Activated CD4-positive, CD25-positive, alpha-beta regulatory T cell treated with anti-CD3 and anti-CD28 coated beads, Interleukin-2, amount 50 U/mL, for 16 hours (primary cell): ENCODE results near the gene IRAK2.

Source experiments
- DNase-seq: peaks from one replicate; pipeline ENCODE4 v3.0.0-alpha.2; 2020; ENCODE audit warnings: low read depth, low spot score

Gene IRAK2

GRCh38 chr3:10188804-10189556, 24.3 kb downstream of the IRAK2 start:
- DNase-seq = no peak

- DNase-seq = no peak
These were observed 25.0 kb downstream of the IRAK2 start for GRCh38 chr3:10189557-10190354.

GRCh38 chr3:10192953-10193691, 28.4 kb downstream of the IRAK2 start:
- no peak for DNase-seq

GRCh38 chr3:10193692-10194327, 29.1 kb downstream of the IRAK2 start:
- no peak for DNase-seq

- no peak for DNase-seq
These were observed 29.8 kb downstream of the IRAK2 start for GRCh38 chr3:10194328-10195071.

GRCh38 chr3:10195366-10196089, 30.8 kb downstream of the IRAK2 start:
- no peak for DNase-seq

GRCh38 chr3:10196389-10197052, 31.8 kb downstream of the IRAK2 start:
- DNase-seq = no peak

- DNase-seq = no peak
These were observed 33.5 kb downstream of the IRAK2 start for GRCh38 chr3:10198226-10198625.

- peak; percentile 29 for DNase-seq
These were observed 34.3 kb downstream of the IRAK2 start for GRCh38 chr3:10198761-10199649.

GRCh38 chr3:10204921-10205320, 40.2 kb downstream of the IRAK2 start:
- no peak for DNase-seq

- no peak for DNase-seq
These were observed 40.9 kb downstream of the IRAK2 start for GRCh38 chr3:10205451-10206165.

- no peak for DNase-seq
These were observed 41.4 kb downstream of the IRAK2 start for GRCh38 chr3:10206166-10206511.

GRCh38 chr3:10213156-10213792, 48.6 kb downstream of the IRAK2 start:
- no peak for DNase-seq

- DNase-seq = no peak
These were observed 51.1 kb downstream of the IRAK2 start for GRCh38 chr3:10215578-10216368.

- DNase-seq = no peak
These were observed 52.6 kb downstream of the IRAK2 start for GRCh38 chr3:10217359-10217758.

GRCh38 chr3:10219737-10220136, 55.0 kb downstream of the IRAK2 start:
- DNase-seq = no peak
